Suprapubic skin (tissue), 4 donors: ENCODE data around the gene ELAVL1.

Source experiments
- CTCF ChIP-seq, 2 donors: fragments of 200-600 bp in 1 of 2; fragments of 450-650 bp in 1 of 2; sonication (generic) in 1 of 2; IDR thresholded peaks; one replicate each; pipeline ENCODE4 v1.5.1; 2016 to 2019; ENCODE audit warnings: antibody characterized with exemption in 2 of 2, mild to moderate bottlenecking in 1 of 2, moderate library complexity in 1 of 2
- EP300 ChIP-seq: sonication (generic); formaldehyde crosslinking; IDR thresholded peaks from one replicate; pipeline ENCODE4 v1.6.1; 2017; ENCODE audit warnings: antibody characterized with exemption
- POLR2A ChIP-seq, 2 donors: fragments of 450-650 bp; IDR thresholded peaks; one replicate each; pipeline ENCODE4 v1.6.1; 2017; ENCODE audit warnings: antibody characterized with exemption in 2 of 2, mild to moderate bottlenecking in 2 of 2, moderate library complexity in 2 of 2
- POLR2AphosphoS5 ChIP-seq, 3 donors: sonication (generic); formaldehyde crosslinking; IDR thresholded peaks; one replicate each; pipeline ENCODE4 v1.6.1; 2017; ENCODE audit warnings: antibody characterized with exemption in 3 of 3

DNA sequence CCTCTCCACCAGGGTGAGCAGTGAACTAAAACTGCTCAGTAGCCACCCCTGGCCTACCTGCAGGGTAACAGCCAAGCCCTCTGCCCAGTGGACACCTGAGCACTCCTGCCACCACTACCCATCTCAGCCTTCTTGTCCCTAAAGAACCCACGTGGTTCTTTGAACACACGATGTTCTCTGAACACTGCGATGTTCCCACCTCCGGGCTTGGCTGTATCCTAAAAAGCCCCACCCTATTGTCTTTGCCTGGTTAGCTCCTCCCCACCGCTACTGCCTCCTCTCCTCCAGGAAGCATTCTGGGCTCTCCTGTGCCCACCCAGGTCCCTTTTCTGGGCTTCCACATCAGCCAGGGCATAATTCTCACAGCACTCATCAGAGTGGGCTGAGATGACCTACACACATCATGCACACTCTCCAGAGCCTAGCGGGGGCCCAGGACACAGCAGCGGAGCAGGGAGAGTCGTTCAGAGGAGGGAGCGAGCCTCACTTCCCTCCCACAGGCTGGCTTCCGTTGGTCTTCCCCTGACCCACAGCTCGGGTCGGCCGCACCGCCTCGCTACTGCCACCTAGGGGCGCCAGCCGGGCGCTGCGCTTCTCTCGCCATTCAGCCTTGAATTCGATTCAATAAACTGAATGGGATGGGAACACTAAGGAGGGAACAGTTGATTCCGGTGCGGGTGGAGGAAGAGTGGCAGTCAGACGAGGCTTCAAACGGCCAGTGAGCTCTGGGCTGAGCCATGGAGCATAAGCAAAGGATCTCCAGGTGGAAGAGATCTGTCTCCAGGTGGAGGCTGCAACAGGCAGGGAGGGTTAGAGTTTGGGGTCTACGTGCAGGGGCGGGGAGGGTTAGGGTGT is 3.2 kb downstream of the ELAVL1 start:
- TF ChIP-seq EP300 (no peak), POLR2AphosphoS5 (IDR thresholded peaks at IDR 0.05) (no peak), CTCF (IDR thresholded peaks at IDR 0.05) (peak; percentile 86 to 99), POLR2A (IDR thresholded peaks at IDR 0.05) (no peak)
